Subcutaneous abdominal adipose tissue (tissue), 5 donors: Measurements from ENCODE around the gene TREML1.
"Not testable (repeated sequence)": the region's sequence is repeated elsewhere in the genome, so short reads cannot be mapped to it uniquely, and the experiment has no call there.

ENCODE experiments used
- H3K27ac ChIP-seq: one replicate; pipeline ENCODE4 v1.7.0; 2013; ENCODE audit warnings: low read depth, mild to moderate bottlenecking, inconsistent platforms, low read length, moderate library complexity
- H3K27me3 ChIP-seq, 5 donors: one replicate each; pipeline ENCODE4 v1.7.0; 2013; ENCODE audit warnings: low read length in 5 of 5, inconsistent platforms in 1 of 5; ENCODE audit not compliant: control insufficient read depth in 5 of 5, insufficient read depth in 4 of 5
- H3K36me3 ChIP-seq, 5 donors: one replicate each; pipeline ENCODE4 v1.7.0; 2013; ENCODE audit warnings: low read length in 5 of 5; ENCODE audit not compliant: control insufficient read depth in 5 of 5, insufficient read depth in 5 of 5
- H3K4me1 ChIP-seq, 5 donors: one replicate each; pipeline ENCODE4 v1.7.0; 2013; ENCODE audit warnings: low read length in 5 of 5, mild to moderate bottlenecking in 3 of 5, moderate library complexity in 1 of 5; ENCODE audit not compliant: control insufficient read depth in 5 of 5, insufficient read depth in 5 of 5
- H3K4me3 ChIP-seq, 5 donors: one replicate each; pipeline ENCODE4 v1.7.0; 2013; ENCODE audit warnings: low read length in 5 of 5, low read depth in 1 of 5
- H3K9ac ChIP-seq, 5 donors: one replicate each; pipeline ENCODE4 v1.7.0; 2013; ENCODE audit warnings: low read length in 5 of 5, mild to moderate bottlenecking in 4 of 5, moderate library complexity in 3 of 5
- H3K9me3 ChIP-seq, 5 donors: one replicate each; pipeline ENCODE4 v1.7.0; 2013; ENCODE audit warnings: low read length in 5 of 5; ENCODE audit not compliant: control insufficient read depth in 5 of 5
- donor health status: healthy.
- donor health status: healthy.
- donor health status: healthy.
- donor health status: healthy.
- donor health status: healthy.

Gene TREML1

DNA sequence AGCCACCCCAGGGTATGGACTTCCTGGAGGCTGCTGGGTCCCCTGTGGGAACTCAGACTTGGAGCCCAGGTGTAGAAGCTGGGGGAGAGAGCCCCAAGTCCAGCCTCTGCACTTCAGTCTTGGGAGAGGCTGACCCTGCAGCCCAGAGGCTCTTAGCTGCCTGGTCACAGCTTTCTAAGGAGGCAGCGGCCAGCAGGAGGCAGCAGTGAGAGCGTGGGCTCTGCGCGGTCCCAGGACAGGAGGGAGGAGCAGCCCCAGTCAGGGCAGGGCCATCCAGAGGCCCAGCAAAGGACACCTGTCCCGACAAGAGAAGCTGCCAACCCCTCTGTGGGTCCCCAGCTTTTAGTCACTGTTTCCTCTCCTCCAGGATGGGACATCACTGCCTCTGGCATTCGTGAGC, 37.4 kb upstream of the TREML1 start:
- no peak overlapping the region for H3K9ac ChIP-seq
- H3K27me3 ChIP-seq, result peaks cover 3 to 18% (median 15%) of the 10 kb centered on the region in 5 donors
- peaks cover 0 to 16% (median 6%) of the 10 kb centered on the region in 5 donors for H3K9me3 ChIP-seq
- H3K4me3 ChIP-seq, result no peak overlapping the region
- H3K4me1 ChIP-seq, result no peaks in the 10 kb centered on the region
- H3K36me3 ChIP-seq, result no peaks in the 10 kb centered on the region
- no peak overlapping the region for H3K27ac ChIP-seq

- Histone ChIP-seq H3K4me3 (no peak overlapping the region), H3K36me3 (no peaks in the 10 kb centered on the region), H3K4me1 (peaks cover 0 to 6% (median 0%) of the 10 kb centered on the region in 5 donors), H3K9ac (no peak overlapping the region), H3K27me3 (peaks cover 3 to 18% (median 15%) of the 10 kb centered on the region in 5 donors), H3K27ac (no peak overlapping the region), H3K9me3 (peaks cover 0 to 16% (median 6%) of the 10 kb centered on the region in 5 donors)
Observed at GRCh38 chr6:41190791-41191190, 36.6 kb upstream of the TREML1 start.

DNA sequence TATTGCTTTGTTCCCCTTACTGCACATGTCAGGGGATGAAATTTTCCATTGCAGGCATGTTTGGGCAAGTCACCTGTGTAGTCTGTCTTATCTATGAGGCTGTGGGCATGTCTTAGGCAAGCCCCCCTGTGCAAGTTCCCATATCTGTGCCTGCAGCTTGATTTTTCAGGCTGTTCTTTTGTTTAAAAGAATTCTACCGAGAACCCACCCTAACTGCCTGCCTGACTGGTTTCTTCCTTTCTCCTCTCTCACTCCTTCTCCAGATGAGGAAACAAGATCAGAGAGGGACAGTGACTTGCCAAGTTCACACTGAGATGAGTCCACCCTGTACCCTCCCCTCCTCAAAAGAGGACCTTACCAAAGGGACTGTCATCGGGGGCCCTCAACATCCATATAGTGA, 35.8 kb upstream of the TREML1 start:
- no peaks in the 10 kb centered on the region for H3K36me3 ChIP-seq
- peaks cover 0 to 10% (median 0%) of the 10 kb centered on the region in 5 donors for H3K4me1 ChIP-seq
- H3K4me3 ChIP-seq, result peak overlapping the region in 1 of 5 donors; percentile 3
- H3K27ac ChIP-seq, result no peak overlapping the region
- H3K9ac ChIP-seq, result no peak overlapping the region
- peaks cover 3 to 18% (median 15%) of the 10 kb centered on the region in 5 donors for H3K27me3 ChIP-seq
- peaks cover 0 to 16% (median 6%) of the 10 kb centered on the region in 5 donors for H3K9me3 ChIP-seq

DNA sequence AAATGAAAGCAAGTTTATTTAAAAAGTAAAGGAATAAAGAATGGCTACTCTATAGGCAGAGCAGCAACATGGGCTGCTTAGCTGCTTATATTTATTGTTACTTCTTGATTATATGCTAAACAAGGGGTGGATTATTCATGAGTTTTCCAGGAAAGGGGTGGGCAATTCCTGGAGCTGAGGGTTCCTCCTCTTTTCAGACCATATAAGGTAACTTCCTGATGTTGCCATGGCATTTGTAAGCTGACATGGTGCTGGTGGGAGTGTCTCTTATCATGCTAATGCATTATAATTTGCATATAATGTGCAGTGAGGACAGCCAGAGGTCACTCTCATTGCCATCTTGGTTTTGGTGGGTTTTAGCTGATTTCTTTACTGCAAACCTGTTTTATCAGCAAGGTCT, 34.9 kb upstream of the TREML1 start:
- Histone ChIP-seq H3K27me3 (peaks cover 0 to 15% (median 9%) of the 10 kb centered on the region in 5 donors), H3K4me1 (peaks cover 0 to 10% (median 0%) of the 10 kb centered on the region in 5 donors), H3K9me3 (peaks cover 0 to 16% (median 6%) of the 10 kb centered on the region in 5 donors)
- not testable (repeated sequence) for H3K4me3 ChIP-seq, H3K36me3 ChIP-seq, H3K27ac ChIP-seq, H3K9ac ChIP-seq

DNA sequence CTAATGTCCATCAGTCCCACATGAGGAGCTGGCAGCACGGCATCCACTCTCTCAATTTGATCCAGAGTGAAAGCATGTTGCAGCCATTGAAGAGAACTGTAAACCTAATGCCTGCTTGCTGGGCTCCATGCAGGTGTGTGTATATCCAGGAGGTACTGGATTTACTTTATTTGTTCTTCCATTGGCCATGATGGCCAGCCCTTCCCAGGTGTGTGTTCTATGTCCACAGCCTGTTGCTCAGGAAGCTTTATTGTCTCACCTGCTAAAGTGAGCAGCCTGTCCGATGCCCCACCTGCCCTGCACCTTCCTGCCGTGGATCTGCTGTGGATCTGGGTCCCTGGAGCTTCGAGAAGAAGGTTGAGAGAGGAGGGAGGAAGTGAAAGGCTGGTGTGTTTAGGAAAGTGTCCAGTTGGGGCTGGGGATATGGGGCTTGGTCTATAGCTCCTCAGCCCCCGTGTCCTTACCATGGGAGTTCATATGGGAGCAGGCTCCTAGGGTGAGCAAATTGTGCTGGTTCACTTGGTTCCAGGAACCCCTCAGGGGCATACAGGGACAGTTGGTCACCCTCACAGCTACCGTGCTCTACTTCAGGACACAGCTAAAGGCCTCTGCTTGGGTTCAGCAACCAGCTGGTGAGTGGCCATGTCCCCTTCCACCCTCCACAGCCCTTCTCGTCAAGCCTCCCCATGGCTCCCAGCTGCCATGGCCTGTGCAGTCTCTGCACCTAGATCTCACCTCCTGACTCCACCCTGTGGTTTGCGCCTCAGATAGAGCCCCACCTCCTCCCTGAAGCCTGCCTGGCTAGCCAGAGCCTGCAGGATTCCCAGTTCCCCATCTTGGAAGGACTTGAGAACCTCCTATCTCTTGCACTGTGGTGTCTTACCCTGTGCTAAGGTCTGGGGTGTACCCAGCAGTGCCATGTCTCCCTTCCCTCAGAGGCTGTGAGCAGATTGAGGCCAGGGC, 34.1 kb upstream of the TREML1 start:
- no peak overlapping the region for H3K4me3 ChIP-seq
- H3K9me3 ChIP-seq, result peaks cover 0 to 16% (median 6%) of the 10 kb centered on the region in 5 donors
- peaks cover 0 to 10% (median 0%) of the 10 kb centered on the region in 5 donors for H3K4me1 ChIP-seq
- H3K27me3 ChIP-seq, result peaks cover 0 to 15% (median 9%) of the 10 kb centered on the region in 5 donors
- no peaks in the 10 kb centered on the region for H3K36me3 ChIP-seq
- H3K27ac ChIP-seq, result no peak overlapping the region
- no peak overlapping the region for H3K9ac ChIP-seq

DNA sequence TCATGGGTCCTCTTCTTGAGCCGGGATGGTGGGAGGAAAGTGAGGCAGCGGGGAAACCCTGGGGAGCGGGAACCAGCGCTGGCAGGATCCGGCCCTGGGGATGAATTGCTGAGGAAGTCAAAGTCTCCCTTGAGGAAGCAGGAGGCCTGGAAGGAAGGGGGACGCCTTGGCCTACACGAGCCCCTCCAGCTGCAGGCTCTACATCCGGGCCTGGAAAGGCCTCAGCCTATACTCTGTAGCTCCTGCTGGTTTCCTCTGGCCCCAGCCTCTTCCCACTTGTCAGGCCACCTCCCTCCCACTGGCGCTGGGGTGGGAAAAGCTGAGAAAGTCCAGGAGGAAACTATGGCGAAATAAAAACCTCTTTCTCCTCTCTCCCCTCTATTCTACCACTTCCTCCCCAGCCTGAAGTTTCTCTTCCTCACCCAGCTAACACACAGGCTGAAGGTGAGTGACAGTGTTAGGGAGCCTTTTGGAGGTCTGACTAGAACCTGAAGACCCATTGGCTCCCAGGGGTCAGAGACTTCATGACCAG, 31.9 kb upstream of the TREML1 start:
- peaks cover 0 to 3% (median 2%) of the 10 kb centered on the region in 5 donors for H3K27me3 ChIP-seq
- H3K4me3 ChIP-seq, result no peak overlapping the region
- no peaks in the 10 kb centered on the region for H3K36me3 ChIP-seq
- no peak overlapping the region for H3K27ac ChIP-seq
- H3K9ac ChIP-seq, result no peak overlapping the region
- peaks cover 0 to 14% (median 1%) of the 10 kb centered on the region in 5 donors for H3K4me1 ChIP-seq
- peaks cover 0 to 16% (median 6%) of the 10 kb centered on the region in 5 donors for H3K9me3 ChIP-seq

DNA sequence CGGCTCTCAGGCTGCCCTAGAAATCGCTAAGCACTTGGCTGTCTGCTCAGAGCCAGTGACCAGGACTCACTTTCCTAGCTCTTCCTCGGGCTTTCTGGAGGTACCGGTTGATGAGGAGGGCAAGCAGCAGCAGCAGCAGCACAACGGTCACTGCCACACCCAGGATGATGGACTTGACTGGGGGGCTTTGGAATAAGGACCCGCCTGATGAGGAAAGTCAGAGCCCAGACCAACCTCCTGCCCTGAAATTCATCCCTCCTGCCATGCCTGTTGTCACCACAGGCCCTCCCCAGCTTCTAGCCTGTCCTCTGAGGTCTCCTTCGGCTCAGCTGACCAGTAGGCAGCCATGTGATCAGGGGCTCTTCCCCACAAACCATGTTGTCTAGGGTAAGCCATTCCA, 30.6 kb upstream of the TREML1 start:
- peaks cover 0 to 2% (median 0%) of the 10 kb centered on the region in 5 donors for H3K27me3 ChIP-seq
- no peak overlapping the region for H3K4me3 ChIP-seq
- no peak overlapping the region for H3K27ac ChIP-seq
- peaks cover 0 to 7% (median 2%) of the 10 kb centered on the region in 5 donors for H3K9me3 ChIP-seq
- peaks cover 0 to 14% (median 1%) of the 10 kb centered on the region in 5 donors for H3K4me1 ChIP-seq
- H3K9ac ChIP-seq, result no peak overlapping the region
- H3K36me3 ChIP-seq, result no peaks in the 10 kb centered on the region

GRCh38 chr6:41182069-41183034, 28.2 kb upstream of the TREML1 start:
- Histone ChIP-seq H3K9ac (no peak overlapping the region), H3K27me3 (no peaks in the 10 kb centered on the region), H3K4me1 (peaks cover 0 to 14% (median 1%) of the 10 kb centered on the region in 5 donors), H3K36me3 (no peaks in the 10 kb centered on the region), H3K27ac (no peak overlapping the region), H3K4me3 (no peak overlapping the region), H3K9me3 (no peaks in the 10 kb centered on the region)

- Histone ChIP-seq H3K9ac (no peak overlapping the region), H3K4me1 (peaks cover 0 to 14% (median 1%) of the 10 kb centered on the region in 5 donors), H3K36me3 (no peaks in the 10 kb centered on the region), H3K9me3 (no peaks in the 10 kb centered on the region), H3K4me3 (no peak overlapping the region), H3K27ac (no peak overlapping the region), H3K27me3 (peaks cover 0 to 2% (median 0%) of the 10 kb centered on the region in 5 donors)
Observed at GRCh38 chr6:41181566-41181965, 27.4 kb upstream of the TREML1 start.
